B cell (primary cell): ENCODE data around the gene CRTAC1. TPM values are rescaled to one million over a fixed set of nuclear protein-coding genes. Genes with fewer than 3 reads are reported as not detected.

Experiments used
- ATAC-seq: fragments of 200-7000 bp; cut with Tn5 transposase; one replicate; pipeline ENCODE4 v1.10.0; 2021; ENCODE audit warnings: low read depth, mild to moderate bottlenecking, moderate number of reproducible peaks, moderate library complexity
- CTCF ChIA-PET: fragments of 350-600 bp; sonication (Branson Sonifier 250); formaldehyde crosslinking; loops from one replicate; lab custom pipeline; 2021; ENCODE audit warnings: antibody characterized with exemption, inconsistent platforms; lab: Charles Lee
- POLR2A ChIA-PET: fragments of 350-600 bp; sonication (Branson Sonifier 250); formaldehyde crosslinking; loops from one replicate; lab custom pipeline; 2021; ENCODE audit warnings: antibody characterized with exemption; lab: Charles Lee
- DNase-seq: peaks from one replicate; pipeline ENCODE4 v3.0.0; 2013
- H2AFZ ChIP-seq: 2 replicates; pipeline ENCODE4 v1.6.1; 2012; ENCODE audit warnings: mild to moderate bottlenecking, low read depth, low read length; ENCODE audit not compliant: insufficient read depth, poor library complexity, severe bottlenecking
- H3K27ac ChIP-seq, 2 donors: 1 replicate in 1 of 2; 2 replicates in 1 of 2; pipeline ENCODE4 v1.5.1; 2012 to 2013; ENCODE audit warnings: low read length in 2 of 2, mild to moderate bottlenecking in 2 of 2, moderate library complexity in 1 of 2
- H3K27me3 ChIP-seq, 4 experiments: fragments of 200-600 bp in 1 of 4; sonication (generic) in 1 of 4; replicated peaks in 1 of 4; 1 replicate in 2 of 4; 2 replicates in 2 of 4; pipeline versions ENCODE4 v1.6.1 to v1.7.0; 2013 to 2016; ENCODE audit warnings: low read length in 3 of 4, mild to moderate bottlenecking in 2 of 4, mixed read lengths in 1 of 4, moderate library complexity in 1 of 4; ENCODE audit not compliant: insufficient read depth in 4 of 4, control insufficient read depth in 3 of 4; ENCODE audit errors: control extremely low read depth in 1 of 4
- H3K36me3 ChIP-seq, 2 experiments: replicated peaks in 1 of 2; 1 replicate in 1 of 2; 2 replicates in 1 of 2; pipeline versions ENCODE4 v1.6.1 to v1.7.1; 2013; ENCODE audit warnings: low read length in 1 of 2; ENCODE audit not compliant: insufficient read depth in 2 of 2, control insufficient read depth in 1 of 2; ENCODE audit errors: control extremely low read depth in 1 of 2, extremely low read depth in 1 of 2
- H3K4me1 ChIP-seq, 2 donors: fragments of 200-600 bp in 1 of 2; sonication (generic) in 1 of 2; 1 replicate in 1 of 2; 2 replicates in 1 of 2; pipeline versions ENCODE4 v1.5.1 to v1.6.1; 2013 to 2017; ENCODE audit warnings: low read length in 2 of 2; ENCODE audit not compliant: control insufficient read depth in 2 of 2, insufficient read depth in 2 of 2
- H3K4me2 ChIP-seq: replicated peaks from 2 replicates; pipeline ENCODE3; 2012; ENCODE audit warnings: mild to moderate bottlenecking, low read depth, low read length; ENCODE audit not compliant: poor library complexity, severe bottlenecking
- H3K4me3 ChIP-seq, 5 experiments: fragments of 200-600 bp in 1 of 5; sonication (generic) in 1 of 5; 1 replicate in 3 of 5; 2 replicates in 2 of 5; pipeline versions ENCODE4 v1.5.1 to v1.7.0; 2011 to 2016; ENCODE audit warnings: low read length in 4 of 5, mild to moderate bottlenecking in 4 of 5, low read depth in 2 of 5, control low read depth in 1 of 5, moderate library complexity in 1 of 5; ENCODE audit not compliant: insufficient read depth in 1 of 5; ENCODE audit errors: control extremely low read depth in 1 of 5, extremely low read depth in 1 of 5
- H3K79me2 ChIP-seq: fragments of 200-600 bp; sonication (generic); one replicate; pipeline ENCODE4 v1.6.0; 2016; ENCODE audit warnings: low read length; ENCODE audit not compliant: control insufficient read depth, insufficient read depth
- H3K9ac ChIP-seq: fragments of 200-600 bp; sonication (generic); 2 replicates; pipeline ENCODE4 v1.6.1; 2017; ENCODE audit warnings: mild to moderate bottlenecking, low read length, moderate library complexity
- H3K9me3 ChIP-seq, 3 donors: one replicate each; pipeline versions ENCODE4 v1.6.1 to v1.7.1; 2013; ENCODE audit warnings: low read length in 2 of 3; ENCODE audit not compliant: control insufficient read depth in 2 of 3, insufficient read depth in 1 of 3; ENCODE audit errors: control extremely low read depth in 1 of 3
- H4K20me1 ChIP-seq: 2 replicates; pipeline ENCODE4 v1.6.0; 2012; ENCODE audit warnings: mild to moderate bottlenecking, low read length; ENCODE audit not compliant: insufficient read depth, control insufficient read depth, poor library complexity, severe bottlenecking
- H3K27ac Mint-ChIP-seq: one replicate; pipeline ENCODE4 v1.8.0; 2021; ENCODE audit warnings: mixed read lengths
- H3K27me3 Mint-ChIP-seq: one replicate; pipeline ENCODE4 v1.8.0; 2021; ENCODE audit warnings: mixed read lengths
- H3K4me1 Mint-ChIP-seq: one replicate; pipeline ENCODE4 v1.8.0; 2021; ENCODE audit warnings: mixed read lengths
- H3K4me3 Mint-ChIP-seq: one replicate; pipeline ENCODE4 v1.8.0; 2021; ENCODE audit warnings: mixed read lengths
- H3K9me3 Mint-ChIP-seq: one replicate; pipeline ENCODE4 v1.8.0; 2022; ENCODE audit warnings: mixed read lengths; ENCODE audit not compliant: insufficient read depth
- CTCF ChIP-seq: fragments of 200-600 bp; IDR thresholded peaks from one replicate; pipeline ENCODE4 v1.8.0; 2022; ENCODE audit warnings: antibody characterized with exemption, mild to moderate bottlenecking
- EZH2 ChIP-seq: IDR thresholded peaks from 2 replicates; pipeline ENCODE4 v1.6.1; 2012; ENCODE audit warnings: borderline replicate concordance, low read depth, mild to moderate bottlenecking, moderate library complexity, low read length; ENCODE audit not compliant: insufficient read depth, poor library complexity, severe bottlenecking
- WGBS: methylation state at CpG from one replicate; pipeline ENCODE4 v1.1.5; 2013; ENCODE audit warnings: missing lambda C conversion rate; ENCODE audit not compliant: insufficient coverage; 5-methylcytosine and 5-hydroxymethylcytosine counted together
- intact Hi-C: fragments of 100-400 bp; cut with micrococcal nuclease; formaldehyde crosslinking; loops from one replicate; pipeline ENCODE4 v1.10.0; 2022
- polyA plus RNA-seq: library from polyadenylated mRNA; depleted of rRNA; stranded (reverse); fragments of >200 nt; gene quantifications from 2 replicates; pipeline ENCODE4 v1.2.3, GENCODE V29; 2012
- total RNA-seq, 2 donors: library from RNA; stranded (reverse); fragments of 120-200 nt in 1 of 2; gene quantifications; 1 replicate in 1 of 2; 2 replicates in 1 of 2; pipeline versions ENCODE4 v1.2.3 to v1.2.4, GENCODE V29; 2013 to 2022

The CRTAC1 gene
- total and polyA plus RNA-seq, 2 donors (not counting 1 experiment from before 2014, with no cell fraction given), result not detected

GRCh38 chr10:97924678-97925077 is 105.7 kb downstream of the CRTAC1 start:
- WGBS, result 98% methylated on average over 2 of the region's 3 CpGs
- Histone ChIP-seq H3K9me3 (no peaks in the 10 kb centered on the region), H3K27ac (no peak overlapping the region), H3K27me3 (peaks cover 0 to 12% (median 0%) of the 10 kb centered on the region in 4 experiments), H3K79me2 (no peaks in the 10 kb centered on the region), H3K36me3 (no peaks in the 10 kb centered on the region), H3K4me1 (no peaks in the 10 kb centered on the region), H3K9ac (no peak overlapping the region), H3K4me3 (no peak overlapping the region), H3K4me2 (no peak overlapping the region), H4K20me1 (no peaks in the 10 kb centered on the region), H2AFZ (no peak overlapping the region)
- ChIA-PET CTCF (no interaction called here), POLR2A (no interaction called here)
- no peak overlapping the region for H3K4me3 Mint-ChIP-seq
- intact Hi-C loops, result no loop called here
- DNase-seq (no peak), ATAC-seq (no peak)
- no peaks in the 10 kb centered on the region for H3K9me3 Mint-ChIP-seq
- H3K27ac Mint-ChIP-seq, result no peak overlapping the region
- no peaks in the 10 kb centered on the region for H3K4me1 Mint-ChIP-seq
- TF ChIP-seq CTCF (no peak), EZH2 (no peak)
- peaks cover 62% of the 10 kb centered on the region for H3K27me3 Mint-ChIP-seq

GRCh38 chr10:97923476-97923875 is 106.9 kb downstream of the CRTAC1 start:
- intact Hi-C loops, result no loop called here

More at GRCh38 chr10:97923476-97923875, 106.9 kb downstream of the CRTAC1 start:
- Histone ChIP-seq H4K20me1 (no peaks in the 10 kb centered on the region), H2AFZ (no peak overlapping the region), H3K4me3 (no peak overlapping the region), H3K9ac (no peak overlapping the region), H3K36me3 (no peaks in the 10 kb centered on the region), H3K4me1 (no peaks in the 10 kb centered on the region), H3K79me2 (no peaks in the 10 kb centered on the region), H3K9me3 (no peaks in the 10 kb centered on the region), H3K27ac (no peak overlapping the region), H3K27me3 (peaks cover 0 to 12% (median 0%) of the 10 kb centered on the region in 4 experiments), H3K4me2 (no peak overlapping the region)
- DNase-seq, result no peak
- TF ChIP-seq EZH2 (no peak), CTCF (no peak)
- ATAC-seq, result no peak
- peaks cover 61% of the 10 kb centered on the region for H3K27me3 Mint-ChIP-seq
- CTCF ChIA-PET, result no interaction called here
- H3K9me3 Mint-ChIP-seq, result no peaks in the 10 kb centered on the region
- no peak overlapping the region for H3K27ac Mint-ChIP-seq
- no peak overlapping the region for H3K4me3 Mint-ChIP-seq
- POLR2A ChIA-PET, result no interaction called here
- no peaks in the 10 kb centered on the region for H3K4me1 Mint-ChIP-seq
- WGBS, result 94% methylated on average over 3 of the region's 5 CpGs
